NK-92 treated with Interleukin-12 subunit alpha and Interleukin-12 subunit beta, amount 100 ng/mL, for 24 hours (cell line): ENCODE measurements around the gene MSI2.
"Not testable (repeated sequence)": the region's sequence is repeated elsewhere in the genome, so short reads cannot be mapped to it uniquely, and the experiment has no call there.

Experiments
- DNase-seq: peaks from one replicate; lab custom pipeline; 2025; lab: John Stamatoyannopoulos, UW

MSI2 gene

GRCh38 chr17:57484826-57485565 lies 228.7 kb downstream of the MSI2 start:
- peak; percentile 20 for DNase-seq

GRCh38 chr17:57485566-57485865 lies 229.2 kb downstream of the MSI2 start:
- DNase-seq, result no peak

- DNase-seq, result no peak
These were observed 229.9 kb downstream of the MSI2 start for GRCh38 chr17:57485916-57486881.

GRCh38 chr17:57486882-57487301 lies 230.6 kb downstream of the MSI2 start:
- no peak for DNase-seq

- DNase-seq, result no peak
These were observed 231.2 kb downstream of the MSI2 start for GRCh38 chr17:57487573-57487972.

GRCh38 chr17:57488856-57489255 lies 232.5 kb downstream of the MSI2 start:
- no peak for DNase-seq

- no peak for DNase-seq
These were observed 233.0 kb downstream of the MSI2 start for GRCh38 chr17:57489321-57489720.

GRCh38 chr17:57490111-57490845 lies 234.0 kb downstream of the MSI2 start:
- DNase-seq, result no peak

GRCh38 chr17:57490890-57491289 lies 234.6 kb downstream of the MSI2 start:
- no peak for DNase-seq

- DNase-seq, result no peak
These were observed 236.8 kb downstream of the MSI2 start for GRCh38 chr17:57493171-57493570.

- DNase-seq, result no peak
These were observed 237.3 kb downstream of the MSI2 start for GRCh38 chr17:57493625-57494024.

GRCh38 chr17:57494443-57494842 lies 238.1 kb downstream of the MSI2 start:
- DNase-seq, result no peak

- no peak for DNase-seq
These were observed 239.4 kb downstream of the MSI2 start for GRCh38 chr17:57495771-57496170.

GRCh38 chr17:57496382-57496781 lies 240.1 kb downstream of the MSI2 start:
- DNase-seq, result no peak

- no peak for DNase-seq
These were observed 242.1 kb downstream of the MSI2 start for GRCh38 chr17:57498443-57498842.

GRCh38 chr17:57499221-57499620 lies 242.9 kb downstream of the MSI2 start:
- not testable (repeated sequence) for DNase-seq

- DNase-seq, result no peak
These were observed 243.3 kb downstream of the MSI2 start for GRCh38 chr17:57499648-57500049.

- no peak for DNase-seq
These were observed 244.7 kb downstream of the MSI2 start for GRCh38 chr17:57501016-57501415.

- DNase-seq, result no peak
These were observed 245.7 kb downstream of the MSI2 start for GRCh38 chr17:57502022-57502421.

GRCh38 chr17:57502811-57503241 lies 246.5 kb downstream of the MSI2 start:
- DNase-seq, result no peak

- DNase-seq, result no peak
These were observed 247.9 kb downstream of the MSI2 start for GRCh38 chr17:57504208-57504607.
